Endothelial cell of umbilical vein (primary cell): ENCODE results near the gene ORAI3. TPM values are rescaled to one million over a fixed set of nuclear protein-coding genes. Genes with fewer than 3 reads are reported as not detected.

ENCODE experiments used
- BruUV-seq: library from RNA; stranded (reverse); fragments of 400-500 nt; replicated peaks from 2 replicates; lab custom pipeline; 2021; lab: Mats Ljungman, UMichigan
- CTCF ChIA-PET: fragments of 300-600, 350-600 bp; sonication (Branson Sonifier 250); formaldehyde crosslinking; loops from one replicate; lab custom pipeline; 2021; ENCODE audit warnings: antibody characterized with exemption, inconsistent platforms; lab: Charles Lee
- POLR2A ChIA-PET: fragments of 300-600, 350-600 bp; sonication (Branson Sonifier 250); formaldehyde crosslinking; loops from one replicate; lab custom pipeline; 2021; ENCODE audit warnings: antibody characterized with exemption, inconsistent platforms; lab: Charles Lee
- DNase-seq: peaks from one replicate; pipeline ENCODE4 v3.0.0-alpha.2; 2011; ENCODE audit warnings: low read depth, low spot score
- FAIRE-seq: peaks from 2 replicates; lab custom pipeline; 2011; peaks lifted over from hg19 to GRCh38; lab: Jason Lieb, UNC
- H2AFZ ChIP-seq: 2 replicates; pipeline ENCODE4 v1.6.0; 2012; ENCODE audit warnings: low read depth, low read length, control low read depth, inconsistent platforms
- H3K27ac ChIP-seq: 2 replicates; pipeline ENCODE4 v1.5.1; 2011; ENCODE audit warnings: low read depth, mild to moderate bottlenecking, control low read depth, low read length, moderate library complexity; ENCODE audit not compliant: insufficient read depth
- H3K27me3 ChIP-seq, 2 experiments: 2 replicates each; pipeline versions ENCODE4 v1.6.0 to v1.6.1; 2011; ENCODE audit warnings: low read length in 2 of 2, mixed read lengths in 1 of 2; ENCODE audit not compliant: control insufficient read depth in 2 of 2, insufficient read depth in 2 of 2
- H3K36me3 ChIP-seq, 2 experiments: 2 replicates in 1 of 2; 3 replicates in 1 of 2; pipeline ENCODE4 v1.5.1; 2011; ENCODE audit warnings: low read length in 2 of 2, mild to moderate bottlenecking in 1 of 2, moderate library complexity in 1 of 2; ENCODE audit not compliant: control insufficient read depth in 2 of 2, insufficient read depth in 2 of 2; ENCODE audit errors: extremely low read depth in 1 of 2
- H3K4me1 ChIP-seq: 3 replicates; pipeline ENCODE4 v1.5.1; 2011; ENCODE audit warnings: mild to moderate bottlenecking, low read length; ENCODE audit not compliant: control insufficient read depth, insufficient read depth; ENCODE audit errors: extremely low read depth
- H3K4me2 ChIP-seq: 2 replicates; pipeline ENCODE4 v1.6.1; 2011; ENCODE audit warnings: low read length, control low read depth, mixed read lengths; ENCODE audit not compliant: insufficient read depth
- H3K4me3 ChIP-seq, 3 experiments: fragments of 200-600 bp in 1 of 3; sonication (generic), shearing (Covaris generic) in 1 of 3; replicated peaks in 1 of 3; 2 replicates each; pipeline ENCODE4 v1.5.1; 2011 to 2016; ENCODE audit warnings: control low read depth in 3 of 3, low read length in 3 of 3, mild to moderate bottlenecking in 2 of 3, inconsistent platforms in 1 of 3, low read depth in 1 of 3, moderate library complexity in 1 of 3; ENCODE audit not compliant: insufficient read depth in 1 of 3
- H3K79me2 ChIP-seq: 2 replicates; pipeline ENCODE4 v1.6.0; 2012; ENCODE audit warnings: low read length, inconsistent platforms; ENCODE audit not compliant: control insufficient read depth, insufficient read depth
- H3K9ac ChIP-seq: replicated peaks from 2 replicates; pipeline ENCODE3; 2011; ENCODE audit warnings: low read length, control low read depth; ENCODE audit not compliant: insufficient read depth; ENCODE audit errors: extremely low read depth
- H3K9me1 ChIP-seq: replicated peaks from 3 replicates; pipeline ENCODE4 v1.6.0; 2011; ENCODE audit warnings: mild to moderate bottlenecking, low read length; ENCODE audit not compliant: control insufficient read depth, insufficient read depth; ENCODE audit errors: extremely low read depth
- H3K9me3 ChIP-seq: replicated peaks from 2 replicates; pipeline ENCODE4 v1.5.1; 2012; ENCODE audit warnings: low read length, inconsistent platforms; ENCODE audit not compliant: control insufficient read depth, insufficient read depth
- H4K20me1 ChIP-seq: replicated peaks from 2 replicates; pipeline ENCODE3; 2011; ENCODE audit warnings: mild to moderate bottlenecking, low read length; ENCODE audit not compliant: control insufficient read depth, insufficient read depth; ENCODE audit errors: extremely low read depth
- CTCF ChIP-seq, 2 donors: IDR thresholded peaks; 1 replicate in 1 of 2; 2 replicates in 1 of 2; pipeline ENCODE4 v1.5.1; 2011; ENCODE audit warnings: low read length in 2 of 2, mild to moderate bottlenecking in 2 of 2, moderate library complexity in 2 of 2, control low read depth in 1 of 2, inconsistent platforms in 1 of 2, low read depth in 1 of 2; ENCODE audit not compliant: insufficient read depth in 1 of 2; ENCODE audit errors: extremely low read depth in 1 of 2
- EZH2 ChIP-seq: IDR thresholded peaks from 2 replicates; pipeline ENCODE4 v1.6.1; 2012; ENCODE audit warnings: borderline replicate concordance, low read depth, mild to moderate bottlenecking, moderate library complexity, low read length, inconsistent platforms; ENCODE audit not compliant: severe bottlenecking
- FOS ChIP-seq: IDR thresholded peaks from 2 replicates; pipeline ENCODE4 v1.6.1; 2011; ENCODE audit warnings: mild to moderate bottlenecking, low read length, moderate library complexity, borderline replicate concordance; ENCODE audit not compliant: insufficient read depth
- GATA2 ChIP-seq: IDR thresholded peaks from 2 replicates; pipeline ENCODE4 v1.7.0; 2011; ENCODE audit warnings: low read depth, mild to moderate bottlenecking, moderate library complexity, mixed read lengths, low read length; ENCODE audit not compliant: insufficient read length, insufficient read depth
- JUN ChIP-seq: IDR thresholded peaks from 2 replicates; pipeline ENCODE4 v1.6.1; 2011; ENCODE audit warnings: borderline replicate concordance, low read depth; ENCODE audit not compliant: insufficient read length, insufficient read depth
- MAX ChIP-seq: IDR thresholded peaks from 2 replicates; pipeline ENCODE4 v1.6.1; 2011; ENCODE audit not compliant: insufficient read depth, insufficient read length
- MYC ChIP-seq: IDR thresholded peaks from one replicate; pipeline ENCODE4 v1.6.1; 2011; ENCODE audit warnings: mild to moderate bottlenecking, low read depth, low read length
- POLR2A ChIP-seq: IDR thresholded peaks from 2 replicates; pipeline ENCODE4 v1.6.1; 2012; ENCODE audit warnings: low read depth, mild to moderate bottlenecking, control low read depth, low read length
- POLR2AphosphoS5 ChIP-seq: IDR thresholded peaks from 2 replicates; pipeline ENCODE4 v1.6.1; 2012; ENCODE audit warnings: low read depth, mild to moderate bottlenecking, control low read depth, low read length, moderate library complexity; ENCODE audit not compliant: insufficient read depth
- dilution Hi-C: fragments of 300-500 bp; cut with MboI; formaldehyde crosslinking; loops from one replicate; pipeline ENCODE4 v1.15.0; 2019; ENCODE audit warnings: low sequenced_read_pairs; ENCODE audit not compliant: extremely low pct_ligation_motif_present
- intact Hi-C: fragments of 100-400 bp; cut with micrococcal nuclease; formaldehyde crosslinking; loops from one replicate; pipeline ENCODE4 v1.10.0; 2022
- polyA plus RNA-seq, 4 experiments: library from polyadenylated mRNA; depleted of rRNA in 3 of 4; stranded (reverse) in 3 of 4; unstranded in 1 of 4; fragments of >200 nt; gene quantifications; 2 replicates each; pipeline versions ENCODE4 v1.2.1 to v1.2.3, GENCODE V29; 2011 to 2012; ENCODE audit warnings: missing spikeins in 1 of 4
- total RNA-seq: library from RNA; stranded (reverse); gene quantifications from 2 replicates; pipeline ENCODE4 v1.2.3, GENCODE V29; 2021

Gene ORAI3
- total and polyA plus RNA-seq, 2 donors (not counting 3 experiments of a cell fraction or from before 2014, with no cell fraction given), result 17.6 to 25.4 TPM

GRCh38 chr16:30996324-30996984 lies 47.6 kb downstream of the ORAI3 start:
- peak; percentile 62 for FAIRE-seq
- DNase-seq, result peak; percentile 18
- no peaks in the 10 kb centered on the region for H3K9me3 ChIP-seq
- TF ChIP-seq EZH2, result no peak
- TF ChIP-seq POLR2A, result no peak
- no peak for TF ChIP-seq POLR2AphosphoS5
- TF ChIP-seq GATA2, result no peak
- TF ChIP-seq FOS, result no peak
- no peak for TF ChIP-seq MAX
- TF ChIP-seq CTCF (IDR thresholded peaks at IDR 0.05; ENCODE audit: extremely low read depth in 1 of 2, insufficient read depth in 1 of 2, low read depth in 1 of 2, low read length in 2 of 2), result no peak
- TF ChIP-seq JUN, result no peak
- no peak for TF ChIP-seq MYC
- ChIA-PET POLR2A (no interaction called here), CTCF (interaction anchor here (1.5 to 1.6 kb wide), 2 partner anchors 11 to 12 kb away, joined by 3 to 5 read pairs; no protein-coding TSS in a partner anchor)
- no peaks in the 10 kb centered on the region for H3K9me1 ChIP-seq
- peak overlapping the region; percentile 32 to 50 (median 41) for H3K4me3 ChIP-seq
- peak overlapping the region; percentile 79 for H2AFZ ChIP-seq
- H4K20me1 ChIP-seq, result no peaks in the 10 kb centered on the region
- no peaks in the 10 kb centered on the region for H3K4me1 ChIP-seq
- BruUV-seq, result TSS peak; percentile 57
- no peaks in the 10 kb centered on the region for H3K79me2 ChIP-seq
- H3K9ac ChIP-seq, result peak overlapping the region; percentile 7
- intact Hi-C loops (loop anchor here (2.0 kb wide), 1 partner anchor 78 kb away; the partner anchor contains the start of genes ZNF646 and ZNF668), dilution Hi-C loops (no loop called here)
- H3K4me2 ChIP-seq, result peak overlapping the region; percentile 64
- no peak overlapping the region for H3K27ac ChIP-seq
- H3K36me3 ChIP-seq, result no peaks in the 10 kb centered on the region
- H3K27me3 ChIP-seq, result no peaks in the 10 kb centered on the region
